ENCODE data around the gene POU2AF2. TPM values are rescaled to one million over a fixed set of nuclear protein-coding genes. Genes with fewer than 3 reads are reported as not detected.

POU2AF2 gene
- polyA plus RNA-seq, 1 donor from 2014 or later = not detected

- Histone ChIP-seq H3K36me3 (ENCODE audit: insufficient read depth, low read length) (no peaks in the 10 kb centered on the region), H3K4me3 (ENCODE audit: low read length) (no peak overlapping the region), H3K9me3 (ENCODE audit: low read length) (no peaks in the 10 kb centered on the region), H3F3A (ENCODE audit: insufficient read depth, low read length, poor library complexity, severe bottlenecking) (no peaks in the 10 kb centered on the region), H3K27me3 (ENCODE audit: insufficient read depth, low read depth, low read length) (no peaks in the 10 kb centered on the region), H3K79me2 (replicated peaks; ENCODE audit: insufficient read depth, low read length) (no peaks in the 10 kb centered on the region), H2AFZ (ENCODE audit: low read depth, low read length) (no peak overlapping the region), H4K20me1 (ENCODE audit: insufficient read depth) (no peaks in the 10 kb centered on the region), H3K9ac (ENCODE audit: low read length) (no peak overlapping the region), H3K9me2 (ENCODE audit: insufficient read depth, low read length) (no peaks in the 10 kb centered on the region), H3K27ac (ENCODE audit: low read length) (no peak overlapping the region), H3K4me2 (ENCODE audit: low read length) (no peak overlapping the region)
- no peak for TF ChIP-seq SMC3 (conservative IDR thresholded peaks at IDR 0.05; ENCODE audit: poor library complexity)
- no peak for TF ChIP-seq POLR2AphosphoS5 (IDR thresholded peaks at IDR 0.05)
- no peak for TF ChIP-seq EZH2 (IDR thresholded peaks at IDR 0.05; ENCODE audit: borderline replicate concordance, insufficient read depth, low read length, poor library complexity, severe bottlenecking)
- TF ChIP-seq RAD21 (conservative IDR thresholded peaks at IDR 0.05) = no peak
- no peak for TF ChIP-seq MXI1 (conservative IDR thresholded peaks at IDR 0.05; ENCODE audit: poor library complexity, severe bottlenecking)
- no peak for TF ChIP-seq CTCF (IDR thresholded peaks at IDR 0.05; ENCODE audit: poor library complexity, severe bottlenecking)
- TF ChIP-seq REST (IDR thresholded peaks at IDR 0.05; ENCODE audit: borderline replicate concordance) = no peak
- TF ChIP-seq EP300 (conservative IDR thresholded peaks at IDR 0.05; ENCODE audit: poor library complexity, severe bottlenecking) = no peak
- TF ChIP-seq TAF1 (IDR thresholded peaks at IDR 0.05; ENCODE audit: low read depth) = no peak
Measured at GRCh38 chr11:111310088-111310487, 64.6 kb downstream of the POU2AF2 start.

- Histone ChIP-seq H3F3A (ENCODE audit: insufficient read depth, low read length, poor library complexity, severe bottlenecking) (no peaks in the 10 kb centered on the region), H3K9ac (ENCODE audit: low read length) (no peak overlapping the region), H3K9me2 (ENCODE audit: insufficient read depth, low read length) (no peaks in the 10 kb centered on the region), H3K36me3 (ENCODE audit: insufficient read depth, low read length) (no peaks in the 10 kb centered on the region), H3K79me2 (replicated peaks; ENCODE audit: insufficient read depth, low read length) (no peaks in the 10 kb centered on the region), H3K27me3 (ENCODE audit: insufficient read depth, low read depth, low read length) (no peaks in the 10 kb centered on the region), H3K4me2 (ENCODE audit: low read length) (no peak overlapping the region), H3K27ac (ENCODE audit: low read length) (no peak overlapping the region), H3K9me3 (ENCODE audit: low read length) (no peaks in the 10 kb centered on the region), H3K4me3 (ENCODE audit: low read length) (no peak overlapping the region), H4K20me1 (ENCODE audit: insufficient read depth) (no peaks in the 10 kb centered on the region), H2AFZ (ENCODE audit: low read depth, low read length) (no peak overlapping the region)
- TF ChIP-seq SMC3 (conservative IDR thresholded peaks at IDR 0.05; ENCODE audit: poor library complexity) = no peak
Measured at GRCh38 chr11:111310723-111311122, 65.2 kb downstream of the POU2AF2 start.

GRCh38 chr11:111312076-111312475, 66.6 kb downstream of the POU2AF2 start:
- Histone ChIP-seq H3K27ac (ENCODE audit: low read length) (no peak overlapping the region), H4K20me1 (ENCODE audit: insufficient read depth) (no peaks in the 10 kb centered on the region), H3K9me3 (ENCODE audit: low read length) (no peaks in the 10 kb centered on the region), H3K4me2 (ENCODE audit: low read length) (no peak overlapping the region), H3K9me2 (ENCODE audit: insufficient read depth, low read length) (no peaks in the 10 kb centered on the region), H3F3A (ENCODE audit: insufficient read depth, low read length, poor library complexity, severe bottlenecking) (no peaks in the 10 kb centered on the region), H3K27me3 (ENCODE audit: insufficient read depth, low read depth, low read length) (no peaks in the 10 kb centered on the region), H3K9ac (ENCODE audit: low read length) (no peak overlapping the region), H2AFZ (ENCODE audit: low read depth, low read length) (no peak overlapping the region), H3K36me3 (ENCODE audit: insufficient read depth, low read length) (no peaks in the 10 kb centered on the region), H3K79me2 (replicated peaks; ENCODE audit: insufficient read depth, low read length) (no peaks in the 10 kb centered on the region), H3K4me3 (ENCODE audit: low read length) (no peak overlapping the region)
- no peak for TF ChIP-seq CTCF (IDR thresholded peaks at IDR 0.05; ENCODE audit: poor library complexity, severe bottlenecking)
- no peak for TF ChIP-seq TAF1 (IDR thresholded peaks at IDR 0.05; ENCODE audit: low read depth)
- no peak for TF ChIP-seq RAD21 (conservative IDR thresholded peaks at IDR 0.05)
- TF ChIP-seq MXI1 (conservative IDR thresholded peaks at IDR 0.05; ENCODE audit: poor library complexity, severe bottlenecking) = no peak
- TF ChIP-seq SMC3 (conservative IDR thresholded peaks at IDR 0.05; ENCODE audit: poor library complexity) = no peak
- no peak for TF ChIP-seq EZH2 (IDR thresholded peaks at IDR 0.05; ENCODE audit: borderline replicate concordance, insufficient read depth, low read length, poor library complexity, severe bottlenecking)
- TF ChIP-seq POLR2AphosphoS5 (IDR thresholded peaks at IDR 0.05) = no peak
- TF ChIP-seq REST (IDR thresholded peaks at IDR 0.05; ENCODE audit: borderline replicate concordance) = no peak
- TF ChIP-seq EP300 (conservative IDR thresholded peaks at IDR 0.05; ENCODE audit: poor library complexity, severe bottlenecking) = no peak
